Colonic mucosa (tissue), 4 donors: ENCODE results near the gene LIN7A. TPM values are rescaled to one million over a fixed set of nuclear protein-coding genes. Genes with fewer than 3 reads are reported as not detected.

ENCODE experiments used
- DNase-seq: peaks from one replicate; pipeline ENCODE4 v3.0.0-alpha.2; 2020
- H3K27ac ChIP-seq: fragments of 200-600 bp; one replicate; pipeline ENCODE4 v1.8.0; 2021
- H3K27me3 ChIP-seq: fragments of 200-600 bp; one replicate; pipeline ENCODE4 v1.8.0; 2021
- H3K36me3 ChIP-seq: fragments of 200-600 bp; one replicate; pipeline ENCODE4 v1.8.0; 2021
- H3K4me1 ChIP-seq: fragments of 200-600 bp; one replicate; pipeline ENCODE4 v1.8.0; 2021; ENCODE audit warnings: mild to moderate bottlenecking
- H3K4me3 ChIP-seq: fragments of 200-600 bp; one replicate; pipeline ENCODE4 v1.8.0; 2021
- H3K9ac ChIP-seq, 2 donors: one replicate each; pipeline ENCODE4 v1.7.0; 2013; ENCODE audit warnings: control low read depth in 2 of 2, low read depth in 2 of 2, low read length in 2 of 2
- H3K9me3 ChIP-seq: fragments of 200-600 bp; one replicate; pipeline ENCODE4 v1.8.0; 2021
- CTCF ChIP-seq: fragments of 200-600 bp; IDR thresholded peaks from one replicate; pipeline ENCODE4 v1.8.0; 2022; ENCODE audit warnings: antibody characterized with exemption, mild to moderate bottlenecking
- intact Hi-C: fragments of 100-400 bp; cut with DNase I; formaldehyde crosslinking; loops from one replicate; pipeline ENCODE4 v1.14.1; 2022
- total RNA-seq, 2 donors: library from RNA; stranded (reverse); fragmentation: NEBNext Ultra II Directional in 1 of 2; extraction: Animal tissue kit (Norgen Biotek cat#: 25700) in 1 of 2; gene quantifications; one replicate each; pipeline ENCODE4 v1.2.1, GENCODE V29; 2021
- donor health status: healthy.
- donor health status: DM: no; HTN: no; CAD: no.
- donor health status: DM: no; HTN: no; CAD: no.

Gene LIN7A
- total RNA-seq, 2 donors from 2014 or later = 0.17 to 1.8 TPM

GRCh38 chr12:80861641-80862378, 75.9 kb downstream of the LIN7A start:
- H3K4me1 ChIP-seq = no peaks in the 10 kb centered on the region
- no peak overlapping the region for H3K9ac ChIP-seq
- TF ChIP-seq CTCF = no peak
- H3K9me3 ChIP-seq = no peaks in the 10 kb centered on the region
- no peak for DNase-seq
- H3K36me3 ChIP-seq = no peaks in the 10 kb centered on the region
- intact Hi-C loops = no loop called here
- no peak overlapping the region for H3K4me3 ChIP-seq
- H3K27ac ChIP-seq = no peak overlapping the region
- no peaks in the 10 kb centered on the region for H3K27me3 ChIP-seq

- no peak overlapping the region for H3K4me3 ChIP-seq
- TF ChIP-seq CTCF = no peak
- intact Hi-C loops = no loop called here
- H3K27me3 ChIP-seq = no peaks in the 10 kb centered on the region
- no peaks in the 10 kb centered on the region for H3K36me3 ChIP-seq
- H3K9ac ChIP-seq = no peak overlapping the region
- H3K27ac ChIP-seq = no peak overlapping the region
- DNase-seq = no peak
- H3K9me3 ChIP-seq = no peaks in the 10 kb centered on the region
- no peaks in the 10 kb centered on the region for H3K4me1 ChIP-seq
Measured at GRCh38 chr12:80860928-80861327, 76.8 kb downstream of the LIN7A start.

- TF ChIP-seq CTCF = no peak
- Histone ChIP-seq H3K36me3 (no peaks in the 10 kb centered on the region), H3K9ac (no peak overlapping the region), H3K9me3 (no peaks in the 10 kb centered on the region), H3K27me3 (no peaks in the 10 kb centered on the region), H3K27ac (no peak overlapping the region), H3K4me1 (no peaks in the 10 kb centered on the region), H3K4me3 (no peak overlapping the region)
- no peak for DNase-seq
- intact Hi-C loops = no loop called here
Measured at GRCh38 chr12:80860206-80860605, 77.5 kb downstream of the LIN7A start.

GRCh38 chr12:80858356-80858755, 79.4 kb downstream of the LIN7A start:
- TF ChIP-seq CTCF = no peak
- H3K4me1 ChIP-seq = no peaks in the 10 kb centered on the region
- no peak for DNase-seq
- no peak overlapping the region for H3K27ac ChIP-seq
- H3K9ac ChIP-seq = no peak overlapping the region
- no peaks in the 10 kb centered on the region for H3K27me3 ChIP-seq
- no peaks in the 10 kb centered on the region for H3K36me3 ChIP-seq
- H3K9me3 ChIP-seq = no peaks in the 10 kb centered on the region
- no peak overlapping the region for H3K4me3 ChIP-seq
- intact Hi-C loops = no loop called here

- H3K4me3 ChIP-seq = no peak overlapping the region
- no peak overlapping the region for H3K27ac ChIP-seq
- no peaks in the 10 kb centered on the region for H3K36me3 ChIP-seq
- H3K27me3 ChIP-seq = no peaks in the 10 kb centered on the region
- intact Hi-C loops = no loop called here
- H3K9me3 ChIP-seq = no peaks in the 10 kb centered on the region
- DNase-seq = no peak
- H3K4me1 ChIP-seq = no peaks in the 10 kb centered on the region
- no peak for TF ChIP-seq CTCF
- H3K9ac ChIP-seq = no peak overlapping the region
Measured at GRCh38 chr12:80857311-80857710, 80.4 kb downstream of the LIN7A start.
